ENCODE results near the gene TMEM183A.
A peak's percentile ranks its signal among the peaks of the same experiment; 100 is the strongest.

TMEM183A gene

DNA sequence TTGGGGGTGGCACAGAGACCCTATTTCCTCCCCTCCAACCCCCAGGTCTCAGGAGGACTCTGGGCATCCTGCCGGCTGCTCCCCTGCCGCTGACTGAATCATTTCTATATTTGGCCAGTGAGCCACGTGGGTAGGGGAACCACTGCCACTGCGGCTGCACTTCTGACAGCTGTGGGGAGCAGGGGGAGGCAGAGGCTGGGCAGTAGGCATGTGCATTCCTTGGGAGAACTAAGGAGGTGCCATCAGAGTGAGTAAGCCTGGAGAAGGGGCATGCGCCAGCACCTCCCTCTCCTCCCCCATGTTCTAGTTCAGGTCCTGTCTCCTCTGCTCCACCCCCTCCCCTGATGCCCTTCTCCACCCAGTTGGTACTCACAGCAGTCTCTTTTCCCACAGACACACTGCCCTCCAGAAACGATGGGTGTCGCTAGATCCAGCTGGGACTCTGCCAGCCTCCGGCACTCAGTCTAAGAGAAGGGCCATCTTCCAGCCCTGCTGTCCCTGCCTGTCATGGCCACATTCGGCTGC, 31.1 kb downstream of the TMEM183A start:
- H3K4me3 ChIP-seq (ENCODE audit: low read length): no peak overlapping the region
- TF ChIP-seq, protein P1, sequence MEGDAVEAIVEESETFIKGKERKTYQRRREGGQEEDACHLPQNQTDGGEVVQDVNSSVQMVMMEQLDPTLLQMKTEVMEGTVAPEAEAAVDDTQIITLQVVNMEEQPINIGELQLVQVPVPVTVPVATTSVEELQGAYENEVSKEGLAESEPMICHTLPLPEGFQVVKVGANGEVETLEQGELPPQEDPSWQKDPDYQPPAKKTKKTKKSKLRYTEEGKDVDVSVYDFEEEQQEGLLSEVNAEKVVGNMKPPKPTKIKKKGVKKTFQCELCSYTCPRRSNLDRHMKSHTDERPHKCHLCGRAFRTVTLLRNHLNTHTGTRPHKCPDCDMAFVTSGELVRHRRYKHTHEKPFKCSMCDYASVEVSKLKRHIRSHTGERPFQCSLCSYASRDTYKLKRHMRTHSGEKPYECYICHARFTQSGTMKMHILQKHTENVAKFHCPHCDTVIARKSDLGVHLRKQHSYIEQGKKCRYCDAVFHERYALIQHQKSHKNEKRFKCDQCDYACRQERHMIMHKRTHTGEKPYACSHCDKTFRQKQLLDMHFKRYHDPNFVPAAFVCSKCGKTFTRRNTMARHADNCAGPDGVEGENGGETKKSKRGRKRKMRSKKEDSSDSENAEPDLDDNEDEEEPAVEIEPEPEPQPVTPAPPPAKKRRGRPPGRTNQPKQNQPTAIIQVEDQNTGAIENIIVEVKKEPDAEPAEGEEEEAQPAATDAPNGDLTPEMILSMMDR (conservative IDR thresholded peaks at IDR 0.05; ENCODE audit: low read depth, low read length): no peak
- peak; percentile 57 for DNase-seq (ENCODE audit: low read depth)

DNA sequence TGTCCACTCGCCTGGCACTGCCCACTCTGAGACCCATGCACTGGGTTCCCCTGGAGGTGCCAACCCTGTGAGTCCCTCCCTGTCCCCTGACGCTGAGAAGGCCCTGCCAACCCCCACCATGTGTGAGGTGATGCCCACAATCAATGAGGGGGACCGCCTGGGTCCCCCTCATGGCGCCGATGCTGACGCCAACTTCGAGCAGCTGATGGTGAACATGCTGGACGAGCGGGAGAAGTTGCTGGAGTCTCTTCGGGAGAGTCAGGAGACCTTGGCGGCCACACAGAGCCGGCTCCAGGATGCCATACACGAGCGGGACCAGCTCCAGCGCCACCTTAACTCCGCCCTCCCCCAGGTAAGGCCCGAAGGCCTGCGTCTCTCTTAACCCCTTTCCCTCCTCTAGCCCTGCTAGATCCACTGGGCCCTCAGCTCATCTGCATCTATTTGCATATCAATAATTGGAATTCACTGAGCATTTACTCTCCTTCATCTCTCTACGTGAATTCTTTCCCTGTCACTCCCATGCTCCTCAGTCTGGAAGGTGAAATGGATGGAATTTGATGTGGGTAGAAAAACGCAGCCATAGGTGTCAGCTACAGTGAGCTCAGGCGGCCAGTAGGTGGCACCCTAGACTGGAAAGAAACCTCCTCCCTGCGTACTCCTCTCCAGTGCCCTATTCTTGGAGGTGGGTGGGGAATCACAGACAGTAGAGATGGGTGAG, 31.9 kb downstream of the TMEM183A start:
- no peak overlapping the region for H3K4me3 ChIP-seq (ENCODE audit: low read length)
- TF ChIP-seq, protein P1 (conservative IDR thresholded peaks at IDR 0.05; ENCODE audit: low read depth, low read length): peak; percentile 97
- DNase-seq (ENCODE audit: low read depth): no peak

DNA sequence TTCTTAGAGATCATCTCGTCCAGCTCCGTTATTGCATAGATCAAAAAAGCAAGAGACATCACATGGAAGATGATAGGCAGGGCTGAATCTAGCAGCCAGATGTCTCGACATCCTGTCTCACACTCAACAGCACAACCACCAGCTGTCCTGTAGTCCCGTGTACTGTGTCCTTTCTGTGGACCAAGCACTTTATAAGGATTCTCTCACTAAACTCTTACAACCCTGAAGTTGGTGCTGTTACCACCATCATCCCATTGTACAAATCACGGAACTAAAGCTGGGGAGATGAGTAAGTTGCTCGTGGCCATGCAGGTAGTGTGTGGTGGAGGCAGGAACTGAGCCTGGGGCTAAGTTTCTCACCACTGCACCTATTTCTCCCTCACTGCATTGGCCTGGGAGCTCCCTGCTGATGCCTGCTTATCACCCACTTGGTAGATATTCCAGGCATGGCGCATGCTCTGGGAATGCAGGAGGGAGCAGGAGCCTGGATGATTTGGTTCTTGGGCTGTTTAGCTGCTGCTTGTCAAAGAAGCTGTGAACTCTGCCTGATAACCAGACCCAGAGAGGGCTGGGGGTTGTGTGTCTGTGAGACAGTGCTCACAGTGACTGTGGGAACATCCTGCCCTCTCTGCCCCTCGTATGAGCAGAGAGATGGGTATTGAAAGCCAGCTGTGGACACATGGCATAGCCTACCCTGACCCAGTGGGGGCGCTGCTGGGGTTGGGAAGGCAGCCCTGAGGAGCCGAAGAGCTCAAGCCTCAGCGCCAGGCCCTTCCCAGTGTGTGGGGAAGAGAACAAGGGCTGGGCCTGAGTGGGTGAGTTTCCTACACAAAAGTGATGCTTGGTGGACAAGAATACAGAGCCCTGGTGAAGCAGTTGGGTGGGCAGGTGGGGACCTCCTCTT, 32.7 kb downstream of the TMEM183A start:
- H3K4me3 ChIP-seq (ENCODE audit: low read length): no peak overlapping the region
- TF ChIP-seq, protein P1 (conservative IDR thresholded peaks at IDR 0.05; ENCODE audit: low read depth, low read length): peak; percentile 40
- DNase-seq (ENCODE audit: low read depth): no peak

DNA sequence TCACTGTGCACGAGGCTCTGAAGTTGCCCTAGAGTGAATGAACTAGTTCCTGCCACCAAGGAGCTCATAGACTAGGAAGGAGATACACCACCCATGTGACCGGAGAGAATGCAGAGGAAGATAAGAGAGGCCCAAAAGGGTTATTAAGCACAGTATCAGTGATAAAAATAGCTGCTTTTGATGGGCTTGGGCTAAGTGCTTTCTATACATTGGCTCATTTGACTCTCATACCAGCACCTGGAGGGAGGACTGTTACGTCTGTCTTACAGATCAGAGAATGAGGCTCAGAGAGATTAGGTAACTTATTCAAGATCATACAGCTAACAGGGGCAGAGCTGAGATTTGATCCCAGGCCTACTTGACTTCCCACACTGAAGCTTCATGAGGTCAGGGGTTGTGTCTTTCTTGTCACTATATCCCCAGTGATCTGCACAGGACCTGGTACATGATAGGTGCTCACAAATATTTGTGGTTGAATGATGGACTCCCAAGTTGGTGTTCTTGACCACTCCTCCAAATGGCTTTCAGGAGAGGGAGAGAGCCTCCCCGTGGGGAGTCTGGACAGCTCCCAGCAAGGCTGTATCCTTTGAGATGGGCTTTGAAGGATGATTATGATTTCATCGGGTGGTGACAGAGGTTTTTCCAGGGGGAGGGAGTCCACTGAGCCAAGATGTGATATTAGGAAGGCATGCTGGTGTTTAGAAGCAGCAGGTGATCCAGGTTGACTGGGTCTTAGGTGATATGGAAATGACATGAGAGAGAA, 33.5 kb downstream of the TMEM183A start:
- DNase-seq (ENCODE audit: low read depth): no peak
- TF ChIP-seq, protein P1 (conservative IDR thresholded peaks at IDR 0.05; ENCODE audit: low read depth, low read length): no peak

DNA sequence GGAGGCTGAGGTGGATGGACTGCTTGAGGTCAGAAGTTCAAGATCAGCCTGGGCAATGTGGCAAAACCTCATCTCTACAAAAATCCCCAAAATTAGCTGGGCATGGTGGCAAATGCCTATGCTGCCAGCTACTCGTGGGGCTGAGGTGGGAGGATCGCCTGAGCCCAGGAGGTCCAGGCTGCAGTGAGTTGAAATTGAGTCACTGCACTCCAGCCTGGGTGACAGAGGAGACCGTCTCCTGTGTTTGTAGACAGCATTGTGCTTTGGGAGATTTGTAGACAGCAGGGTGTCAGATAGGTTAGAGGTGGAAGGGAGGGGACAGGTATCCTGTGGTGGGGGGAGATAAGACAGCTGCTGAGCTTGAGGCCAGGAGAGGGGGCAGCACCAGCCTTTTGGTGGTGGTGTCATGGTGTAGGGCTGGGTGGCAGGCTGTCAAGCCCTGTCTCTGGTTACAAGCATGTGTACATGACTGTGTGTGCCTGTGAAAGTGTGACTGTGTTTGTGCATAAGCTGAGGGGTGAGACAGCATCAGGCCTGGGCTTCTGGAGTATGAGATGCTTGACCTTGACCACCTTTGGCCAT, 34.3 kb downstream of the TMEM183A start:
- TF ChIP-seq, protein P1 (conservative IDR thresholded peaks at IDR 0.05; ENCODE audit: low read depth, low read length): no peak
- no peak for DNase-seq (ENCODE audit: low read depth)
- no peak overlapping the region for H3K4me3 ChIP-seq (ENCODE audit: low read length)

More for the DNA sequence above, 33.5 kb downstream of the TMEM183A start:
- H3K4me3 ChIP-seq (ENCODE audit: low read length): no peak overlapping the region

DNA sequence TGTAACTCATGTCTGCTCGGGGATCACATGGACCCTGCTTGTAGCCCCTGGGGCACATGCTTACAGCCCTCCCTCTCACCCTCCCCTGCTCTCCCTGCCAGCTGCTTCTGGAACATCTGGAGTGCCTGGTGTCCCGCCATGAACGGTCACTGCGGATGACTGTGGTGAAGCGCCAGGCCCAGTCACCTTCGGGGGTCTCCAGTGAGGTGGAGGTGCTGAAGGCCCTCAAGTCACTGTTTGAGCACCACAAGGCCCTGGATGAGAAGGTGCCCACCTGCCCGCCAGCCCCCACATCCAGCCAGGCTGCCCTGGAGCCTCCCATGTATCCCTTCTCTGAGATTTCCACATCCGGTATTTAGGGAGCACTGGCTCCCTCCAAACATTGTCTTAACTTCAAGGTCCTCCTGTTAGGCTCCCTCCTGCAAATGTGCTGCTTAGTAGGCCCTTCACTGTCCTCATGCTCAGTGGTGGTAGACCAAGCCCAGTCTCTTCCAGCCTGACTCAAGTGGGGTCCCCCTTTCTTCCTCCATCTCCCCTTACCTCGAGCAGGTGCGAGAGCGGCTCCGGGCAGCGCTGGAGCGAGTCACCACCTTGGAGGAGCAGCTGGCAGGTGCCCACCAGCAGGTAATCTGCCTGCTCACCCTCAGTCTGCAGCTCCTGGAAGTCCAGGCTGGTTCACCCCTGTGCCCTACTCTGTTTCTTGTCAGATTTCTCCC, 36.8 kb downstream of the TMEM183A start:
- no peak overlapping the region for H3K4me3 ChIP-seq (ENCODE audit: low read length)
- no peak for DNase-seq (ENCODE audit: low read depth)
- TF ChIP-seq, protein P1 (conservative IDR thresholded peaks at IDR 0.05; ENCODE audit: low read depth, low read length): no peak
